Stimulated activated CD4-positive, alpha-beta T cell treated with anti-CD3 and anti-CD28 coated beads, TNF-alpha, amount 100 ng/mL, for 24 hours (primary cell): Measurements from ENCODE around the gene PDGFRB.

Source experiments
- DNase-seq, 3 experiments: peaks; one replicate each; pipeline ENCODE4 v3.0.0-alpha.2; 2020; ENCODE audit warnings: low read depth in 3 of 3

PDGFRB gene

GRCh38 chr5:150144879-150145278 lies 10.8 kb downstream of the PDGFRB start:
- no peak for DNase-seq

DNA sequence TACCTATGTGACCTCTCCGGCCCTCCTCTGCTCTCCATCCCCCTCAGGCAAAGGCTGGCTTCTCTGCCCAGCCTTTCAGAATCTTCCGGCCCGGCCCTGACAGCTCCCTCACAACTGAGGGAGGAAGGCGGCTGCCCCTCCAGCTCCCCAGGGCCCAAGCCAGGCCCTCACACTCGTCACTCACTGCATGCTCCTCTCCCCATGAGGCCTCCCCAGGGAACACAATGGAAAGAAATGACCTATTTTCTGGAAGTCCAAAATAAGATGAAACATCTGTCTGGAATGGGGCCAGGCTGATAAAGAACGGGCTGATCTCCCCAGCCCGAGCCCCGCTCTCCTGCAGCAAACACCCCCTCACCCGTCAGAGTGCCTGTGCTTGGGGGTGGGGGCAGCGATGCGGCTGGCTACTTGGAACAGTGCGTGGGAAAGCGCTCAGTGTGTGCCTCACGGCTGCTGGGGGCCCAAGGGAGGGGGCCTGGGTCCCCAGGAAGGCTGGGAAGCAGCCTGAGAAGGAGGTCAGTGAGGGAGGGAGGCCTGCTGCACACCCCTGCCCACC lies 11.3 kb downstream of the PDGFRB start:
- DNase-seq: no peak

GRCh38 chr5:150143350-150144245 lies 12.0 kb downstream of the PDGFRB start:
- DNase-seq: no peak

DNA sequence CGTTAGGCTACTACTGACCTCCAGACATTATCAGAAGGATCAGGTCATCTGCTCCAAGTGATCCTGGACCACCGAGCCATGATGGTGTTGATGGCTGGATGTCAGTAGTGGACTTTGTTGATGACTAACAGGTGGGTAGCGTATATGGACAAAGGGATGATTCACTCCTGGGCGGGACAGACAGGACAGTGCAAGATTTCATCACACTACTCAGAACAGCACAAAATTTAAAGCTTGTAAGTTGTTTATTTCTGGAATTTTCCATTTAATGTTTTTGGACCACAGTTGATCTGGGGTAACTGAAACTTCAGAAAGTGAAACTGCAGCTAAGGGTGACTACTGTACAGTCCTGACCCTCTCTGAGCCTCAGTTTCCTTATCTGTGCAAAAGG lies 12.7 kb downstream of the PDGFRB start:
- no peak for DNase-seq

DNA sequence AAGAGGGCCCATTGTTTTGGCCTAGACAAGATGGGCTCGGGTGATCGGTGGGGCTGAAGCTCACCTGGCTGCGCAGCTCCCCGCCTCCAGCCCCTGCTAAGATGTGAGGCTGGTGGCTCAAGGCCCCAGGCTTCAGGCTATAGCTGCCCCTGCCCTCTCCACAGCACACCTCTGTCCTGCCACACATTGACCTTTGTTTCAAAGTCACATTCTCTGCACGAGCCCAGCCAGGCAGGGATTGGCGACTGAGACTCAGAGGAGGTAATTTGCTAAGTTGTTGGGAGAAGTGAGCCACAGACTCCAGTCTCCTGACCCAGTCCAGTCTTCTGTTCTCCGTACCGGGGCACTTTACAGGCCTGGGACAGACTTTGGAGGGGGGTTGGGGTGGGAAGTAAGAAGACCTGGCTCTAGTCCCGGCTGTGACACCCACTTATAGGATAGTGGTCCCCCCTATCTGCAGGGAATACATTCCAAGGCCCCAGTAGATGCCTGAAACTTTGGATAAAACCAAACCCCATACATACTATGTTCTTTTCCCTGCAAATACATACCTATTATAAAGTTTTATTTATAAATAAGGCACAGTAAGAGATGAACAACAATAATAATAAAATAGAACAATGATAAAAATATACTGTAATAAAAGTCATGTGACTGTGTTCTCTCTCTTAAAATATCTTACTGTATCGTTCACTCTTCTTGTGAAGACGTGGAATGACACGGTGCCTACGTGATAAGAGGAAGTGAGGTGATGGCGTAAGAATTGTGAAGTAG lies 13.3 kb downstream of the PDGFRB start:
- no peak for DNase-seq

- no peak for DNase-seq
These were observed 14.0 kb downstream of the PDGFRB start for GRCh38 chr5:150141544-150142184.

GRCh38 chr5:150140830-150141229 lies 14.8 kb downstream of the PDGFRB start:
- no peak for DNase-seq

DNA sequence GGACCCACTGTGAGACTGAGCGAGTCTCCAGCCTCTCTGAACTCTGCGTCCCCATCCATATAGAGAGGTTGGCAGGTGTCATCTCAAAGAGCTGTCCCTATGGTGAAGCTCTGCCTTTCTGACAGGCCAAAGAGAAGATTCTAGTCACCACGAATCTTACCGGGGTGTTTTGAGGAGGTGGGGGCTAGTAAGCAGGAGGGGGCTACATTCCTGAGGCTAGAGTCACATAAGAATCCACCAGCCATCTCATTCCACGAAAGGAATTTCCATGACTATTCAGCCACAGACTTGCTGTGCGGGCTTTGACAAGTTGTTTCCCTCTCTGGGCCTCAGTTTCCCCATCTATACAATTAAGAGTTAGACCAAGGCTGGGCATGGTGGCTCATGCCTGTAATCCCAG lies 16.3 kb downstream of the PDGFRB start:
- no peak for DNase-seq

- DNase-seq: no peak
These were observed 16.9 kb downstream of the PDGFRB start for GRCh38 chr5:150138551-150139265.

DNA sequence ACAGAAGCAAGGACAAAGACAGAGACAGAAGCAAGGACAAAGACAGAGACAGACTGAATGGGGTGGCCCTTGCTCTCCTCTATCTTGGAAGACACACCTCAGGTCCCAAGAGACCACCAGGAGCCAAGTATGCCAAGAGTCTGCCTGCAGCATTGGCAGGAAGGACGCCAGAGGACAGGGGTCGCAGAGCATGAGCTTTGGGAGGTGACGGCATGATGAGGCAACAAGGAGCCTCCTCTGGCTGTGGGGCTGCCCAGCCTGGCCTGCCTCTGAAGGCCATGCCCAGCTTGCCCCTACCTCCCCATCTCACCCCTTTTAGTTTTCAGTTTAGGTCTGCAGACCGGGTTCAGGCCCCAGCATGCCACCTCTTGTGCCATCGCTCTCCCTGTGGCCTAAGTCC lies 17.6 kb downstream of the PDGFRB start:
- DNase-seq: no peak

GRCh38 chr5:150137168-150137957 lies 18.3 kb downstream of the PDGFRB start:
- DNase-seq: no peak

- DNase-seq: no peak
These were observed 19.1 kb downstream of the PDGFRB start for GRCh38 chr5:150136305-150137167.

GRCh38 chr5:150135557-150136304 lies 19.9 kb downstream of the PDGFRB start:
- no peak for DNase-seq

- no peak for DNase-seq
These were observed 21.5 kb downstream of the PDGFRB start for GRCh38 chr5:150134198-150134588.

DNA sequence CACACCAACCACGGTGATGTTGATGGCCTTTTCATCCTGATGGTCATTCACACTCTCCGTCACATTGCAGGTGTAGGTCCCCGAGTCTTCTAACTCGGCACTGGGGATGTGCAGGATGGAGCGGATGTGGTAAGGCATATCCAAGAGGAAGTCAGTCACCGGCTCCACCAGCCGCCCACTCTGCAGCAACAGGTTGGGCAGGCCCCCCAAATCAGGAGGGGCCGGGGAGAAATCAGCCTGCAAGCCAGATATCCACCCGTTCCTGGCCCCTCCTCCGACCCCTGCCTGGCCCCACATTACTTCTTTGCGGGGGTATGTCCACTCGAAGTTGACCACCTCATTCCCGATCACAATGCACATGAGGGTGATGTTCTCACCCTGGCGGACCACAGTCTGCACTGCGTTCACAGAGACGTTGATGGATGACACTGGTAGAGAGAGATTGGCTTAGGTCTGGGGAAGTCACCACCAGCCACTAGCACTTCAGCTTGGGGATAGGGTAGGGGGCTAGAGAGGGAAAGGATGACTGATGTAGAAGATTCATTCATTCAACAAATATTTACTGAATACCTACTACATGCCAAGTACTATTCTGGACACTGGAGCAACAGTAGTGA lies 22.0 kb downstream of the PDGFRB start:
- DNase-seq: no peak

DNA sequence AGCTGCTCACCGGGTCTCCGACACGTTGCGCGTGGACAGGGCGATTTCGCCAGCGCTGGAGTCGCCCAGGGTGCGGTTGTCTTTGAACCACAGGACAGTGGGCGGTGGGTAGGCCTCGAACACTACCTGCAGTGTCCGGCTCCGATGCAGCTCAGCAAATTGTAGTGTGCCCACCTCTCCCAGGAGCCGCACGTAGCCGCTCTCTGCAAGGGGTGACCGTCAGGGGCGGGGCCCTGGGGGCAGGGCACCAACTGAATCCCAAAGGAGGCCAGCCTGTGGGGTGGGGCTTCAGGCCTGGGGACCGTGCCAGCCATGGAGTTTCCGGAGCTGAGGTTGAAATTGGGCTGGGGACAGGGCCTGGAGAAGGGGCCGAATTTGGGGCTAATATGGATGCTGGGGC lies 22.9 kb downstream of the PDGFRB start:
- DNase-seq: no peak

DNA sequence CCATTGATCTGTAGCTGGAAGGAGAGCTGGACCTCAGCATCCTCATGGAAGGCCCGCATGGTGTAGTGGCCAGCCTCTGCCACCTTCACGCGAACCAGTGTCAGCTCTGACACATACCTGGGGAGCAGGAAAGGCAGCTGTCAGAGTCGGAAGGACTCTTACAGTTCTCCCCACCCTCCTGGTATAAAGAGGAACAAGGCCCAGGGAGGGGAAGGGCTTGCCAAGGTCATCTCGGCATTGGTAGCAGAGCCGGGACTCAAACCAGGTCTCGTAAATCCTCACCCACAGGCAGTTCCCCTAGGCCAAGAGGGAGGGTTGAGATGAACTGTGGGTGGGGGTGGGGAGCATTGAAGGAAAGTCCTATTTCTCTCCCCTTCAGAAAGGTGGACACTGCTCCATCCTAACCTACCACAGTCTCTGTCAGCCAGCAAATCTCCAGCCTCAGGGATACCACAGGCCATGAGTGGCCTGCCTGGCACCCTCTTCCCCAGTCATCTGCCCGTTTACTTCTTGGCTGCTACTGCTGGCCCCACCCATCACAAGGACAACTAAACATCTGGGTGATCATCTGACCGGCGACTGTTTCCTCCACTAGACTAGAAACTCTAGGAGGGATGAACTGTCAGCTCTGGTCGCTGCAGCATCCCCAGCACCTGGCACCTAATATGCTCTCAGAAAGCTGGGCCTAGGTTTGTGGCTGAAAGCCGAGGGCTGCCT lies 23.5 kb downstream of the PDGFRB start:
- DNase-seq: no peak

DNA sequence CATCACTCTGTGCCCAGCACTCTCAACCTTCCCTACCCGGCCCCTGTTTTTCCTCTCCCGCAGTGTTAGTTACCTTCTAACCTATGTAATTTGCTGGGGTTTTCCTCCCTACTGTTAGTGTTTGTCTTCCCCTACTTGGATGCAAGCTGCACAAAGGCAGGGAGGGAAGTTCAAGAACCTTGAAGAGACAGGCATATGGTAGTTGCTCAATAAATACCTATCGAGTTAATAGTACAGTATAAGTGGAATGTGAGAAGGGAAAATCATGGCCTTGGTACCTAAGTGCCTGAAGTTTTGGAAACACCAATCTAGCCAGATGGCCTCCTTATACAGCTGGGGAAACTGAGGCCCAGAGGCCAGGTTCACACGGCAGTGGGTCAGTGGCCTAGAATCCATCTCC lies 24.2 kb downstream of the PDGFRB start:
- DNase-seq: no peak
